ENCODE data around the gene PCSK4.
A peak's percentile ranks its signal among the peaks of the same experiment; 100 is the strongest.
"Not testable (repeated sequence)": the region's sequence is repeated elsewhere in the genome, so short reads cannot be mapped to it uniquely, and the experiment has no call there.

Gene PCSK4

GRCh38 chr19:1522061-1522460 lies 31.9 kb upstream of the PCSK4 start:
- DNase-seq (ENCODE audit: low spot score): no peak

GRCh38 chr19:1521636-1522035 lies 31.5 kb upstream of the PCSK4 start:
- DNase-seq (ENCODE audit: low spot score): no peak

- no peak for DNase-seq (ENCODE audit: low spot score)
Measured at GRCh38 chr19:1520203-1520780, 30.1 kb upstream of the PCSK4 start.

- DNase-seq (ENCODE audit: low spot score): not testable (repeated sequence)
Measured at GRCh38 chr19:1519802-1520201, 29.7 kb upstream of the PCSK4 start.

GRCh38 chr19:1518471-1518870 lies 28.3 kb upstream of the PCSK4 start:
- DNase-seq (ENCODE audit: low spot score): no peak

- DNase-seq (ENCODE audit: low spot score): no peak
Measured at GRCh38 chr19:1516395-1516753, 26.2 kb upstream of the PCSK4 start.

- DNase-seq (ENCODE audit: low spot score): no peak
Measured at GRCh38 chr19:1514986-1515721, 25.0 kb upstream of the PCSK4 start.

- no peak for DNase-seq (ENCODE audit: low spot score)
Measured at GRCh38 chr19:1514295-1514661, 24.1 kb upstream of the PCSK4 start.

- DNase-seq (ENCODE audit: low spot score): peak; percentile 74
Measured at GRCh38 chr19:1513499-1514294, 23.5 kb upstream of the PCSK4 start.

- DNase-seq (ENCODE audit: low spot score): peak; percentile 78
Measured at GRCh38 chr19:1512671-1513498, 22.7 kb upstream of the PCSK4 start, which contains the start of gene ADAMTSL5. TSS of gene ADAMTSL5 (minus strand) at chr19:1513019. CDS start at chr19:1510943, 2,076 bp downstream.

GRCh38 chr19:1511318-1512317 lies 21.5 kb upstream of the PCSK4 start:
- DNase-seq (ENCODE audit: low spot score): no peak

- DNase-seq (ENCODE audit: low spot score): no peak
Measured at GRCh38 chr19:1510807-1511206, 20.7 kb upstream of the PCSK4 start.

GRCh38 chr19:1510442-1510806 lies 20.3 kb upstream of the PCSK4 start:
- DNase-seq (ENCODE audit: low spot score): no peak

GRCh38 chr19:1509602-1510441 lies 19.7 kb upstream of the PCSK4 start:
- DNase-seq (ENCODE audit: low spot score): no peak

- DNase-seq (ENCODE audit: low spot score): no peak
Measured at GRCh38 chr19:1508507-1508856, 18.3 kb upstream of the PCSK4 start.

- peak; percentile 100 for DNase-seq (ENCODE audit: low spot score)
Measured at GRCh38 chr19:1507763-1508506, 17.8 kb upstream of the PCSK4 start.

- no peak for DNase-seq (ENCODE audit: low spot score)
Measured at GRCh38 chr19:1507192-1507660, 17.1 kb upstream of the PCSK4 start.

- no peak for DNase-seq (ENCODE audit: low spot score)
Measured at GRCh38 chr19:1505991-1506881, 16.1 kb upstream of the PCSK4 start.
